Epithelial cell of esophagus (primary cell): ENCODE results near the gene JAM3.

Experiments used
- DNase-seq: peaks from one replicate; pipeline ENCODE4 v3.0.0; 2010; ENCODE audit warnings: low read depth
- H3K4me3 ChIP-seq: 2 replicates; pipeline ENCODE4 v1.5.1; 2011; ENCODE audit warnings: mild to moderate bottlenecking, low read length, control low read depth
- CTCF ChIP-seq: IDR thresholded peaks from 2 replicates; pipeline ENCODE4 v1.5.1; 2011; ENCODE audit warnings: low read depth, mild to moderate bottlenecking, low read length, control low read depth, inconsistent platforms; ENCODE audit not compliant: insufficient read depth; ENCODE audit errors: missing control alignments

Gene JAM3

GRCh38 chr11:134044514-134045284, 24.2 kb upstream of the JAM3 start:
- H3K4me3 ChIP-seq = no peak overlapping the region
- TF ChIP-seq CTCF = no peak
- no peak for DNase-seq

GRCh38 chr11:134045799-134046635, 22.9 kb upstream of the JAM3 start:
- DNase-seq = peak; percentile 34

GRCh38 chr11:134046681-134047449, 22.0 kb upstream of the JAM3 start:
- no peak for DNase-seq
- H3K4me3 ChIP-seq = no peak overlapping the region
- no peak for TF ChIP-seq CTCF

More at GRCh38 chr11:134045799-134046635, 22.9 kb upstream of the JAM3 start:
- no peak overlapping the region for H3K4me3 ChIP-seq
- peak; percentile 61 for TF ChIP-seq CTCF

- H3K4me3 ChIP-seq = no peak overlapping the region
- no peak for DNase-seq
- TF ChIP-seq CTCF = no peak
Measured at GRCh38 chr11:134047586-134047999, 21.3 kb upstream of the JAM3 start.

GRCh38 chr11:134048028-134048427, 20.8 kb upstream of the JAM3 start:
- DNase-seq = no peak
- no peak for TF ChIP-seq CTCF
- no peak overlapping the region for H3K4me3 ChIP-seq

- DNase-seq = no peak
- H3K4me3 ChIP-seq = no peak overlapping the region
- TF ChIP-seq CTCF = no peak
Measured at GRCh38 chr11:134049303-134049702, 19.6 kb upstream of the JAM3 start.
